Mammary epithelial cell (primary cell): ENCODE data around the gene FPR2.
A peak's percentile ranks its signal among the peaks of the same experiment; 100 is the strongest.

Source experiments
- CTCF ChIP-seq, 2 donors: IDR thresholded peaks in 1 of 2; conservative IDR thresholded peaks in 1 of 2; 2 replicates each; pipeline ENCODE4 v1.5.1; 2011 to 2012; ENCODE audit warnings: inconsistent platforms in 2 of 2, low read length in 2 of 2, mild to moderate bottlenecking in 2 of 2, control low read depth in 1 of 2, low read depth in 1 of 2; ENCODE audit not compliant: insufficient read depth in 1 of 2; ENCODE audit errors: extremely low read depth in 1 of 2
- EZH2 ChIP-seq: IDR thresholded peaks from 2 replicates; pipeline ENCODE4 v1.6.1; 2012; ENCODE audit warnings: low read length, inconsistent platforms, borderline replicate concordance

GRCh38 chr19:51783372-51783771 is 22.4 kb downstream of the FPR2 start:
- no peak for TF ChIP-seq EZH2
- TF ChIP-seq CTCF (conservative IDR thresholded peaks at IDR 0.05 in 1 of 2, IDR thresholded peaks at IDR 0.05 in 1 of 2; ENCODE audit: extremely low read depth in 1 of 2, insufficient read depth in 1 of 2, low read depth in 1 of 2, low read length in 2 of 2): peak; percentile 44 to 60
